AG08395 (cell line): ENCODE data around the gene PTPN7.
A peak's percentile ranks its signal among the peaks of the same experiment; 100 is the strongest.
"Not testable (repeated sequence)": the region's sequence is repeated elsewhere in the genome, so short reads cannot be mapped to it uniquely, and the experiment has no call there.

Experiments
- DNase-seq: peaks from one replicate; pipeline ENCODE4 v3.0.0; 2012; ENCODE audit warnings: mixed read lengths, low spot score

PTPN7 gene

GRCh38 chr1:202152399-202152798 is 8.0 kb downstream of the PTPN7 start:
- no peak for DNase-seq

DNA sequence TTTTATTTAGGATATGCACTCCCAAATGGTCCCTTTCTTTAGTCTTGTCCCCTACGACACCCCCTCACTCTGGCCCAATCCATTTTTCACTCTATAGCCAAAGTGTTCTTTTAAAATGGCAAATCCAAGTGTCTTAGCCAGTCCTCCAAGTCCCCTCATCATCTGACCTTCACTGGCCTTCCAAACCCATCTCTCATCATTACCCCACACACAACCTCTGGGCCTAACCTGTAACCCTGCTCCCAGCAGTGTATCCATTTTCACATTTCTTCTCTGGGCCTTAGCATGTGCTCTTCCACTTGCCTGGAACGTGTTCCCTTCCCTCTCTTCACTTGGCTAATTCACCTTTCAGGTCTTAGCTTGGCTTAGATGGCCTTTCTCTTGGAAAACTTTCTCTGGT is 9.4 kb downstream of the PTPN7 start:
- no peak for DNase-seq

GRCh38 chr1:202150602-202151001 is 9.8 kb downstream of the PTPN7 start:
- no peak for DNase-seq

GRCh38 chr1:202150187-202150586 is 10.2 kb downstream of the PTPN7 start:
- DNase-seq = no peak

DNA sequence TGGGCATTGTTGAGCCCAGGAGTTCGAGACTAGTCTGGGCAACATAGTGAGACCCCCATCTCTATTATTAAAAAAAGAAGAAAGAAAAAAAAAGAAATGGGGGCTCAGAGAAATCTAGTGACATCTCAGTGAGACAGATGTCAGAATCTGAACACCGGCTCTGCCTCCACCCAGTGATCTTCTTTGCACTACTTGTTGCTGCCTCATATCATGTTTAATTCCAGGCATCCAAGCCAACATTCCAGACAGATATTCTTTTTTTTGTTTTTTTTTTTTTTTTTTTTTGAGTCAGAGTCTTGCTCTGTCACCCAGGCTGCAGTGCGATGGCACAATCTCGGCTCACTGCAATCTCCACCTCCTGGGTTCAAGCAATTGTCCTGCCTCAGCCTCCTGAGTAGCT is 10.8 kb downstream of the PTPN7 start:
- peak; percentile 63 for DNase-seq

GRCh38 chr1:202148391-202148790 is 12.0 kb downstream of the PTPN7 start:
- DNase-seq = no peak

- DNase-seq = no peak
Observed at GRCh38 chr1:202146993-202147392, 13.4 kb downstream of the PTPN7 start.

- DNase-seq = no peak
Observed at GRCh38 chr1:202146279-202146678, 14.1 kb downstream of the PTPN7 start.

- not testable (repeated sequence) for DNase-seq
Observed at GRCh38 chr1:202145744-202146140, 14.7 kb downstream of the PTPN7 start.

GRCh38 chr1:202145068-202145743 is 15.2 kb downstream of the PTPN7 start:
- peak; percentile 21 for DNase-seq

- peak; percentile 76 for DNase-seq
Observed at GRCh38 chr1:202144402-202145067, 15.9 kb downstream of the PTPN7 start, which contains the start of gene ARL8A. TSS of gene ARL8A (minus strand) at chr1:202144737. CDS start at chr1:202144572, 165 bp downstream.

- peak; percentile 34 for DNase-seq
Observed at GRCh38 chr1:202143768-202144401, 16.5 kb downstream of the PTPN7 start.

GRCh38 chr1:202143011-202143767 is 17.2 kb downstream of the PTPN7 start:
- DNase-seq = peak; percentile 29

- DNase-seq = not testable (repeated sequence)
Observed at GRCh38 chr1:202141468-202141867, 18.9 kb downstream of the PTPN7 start.

DNA sequence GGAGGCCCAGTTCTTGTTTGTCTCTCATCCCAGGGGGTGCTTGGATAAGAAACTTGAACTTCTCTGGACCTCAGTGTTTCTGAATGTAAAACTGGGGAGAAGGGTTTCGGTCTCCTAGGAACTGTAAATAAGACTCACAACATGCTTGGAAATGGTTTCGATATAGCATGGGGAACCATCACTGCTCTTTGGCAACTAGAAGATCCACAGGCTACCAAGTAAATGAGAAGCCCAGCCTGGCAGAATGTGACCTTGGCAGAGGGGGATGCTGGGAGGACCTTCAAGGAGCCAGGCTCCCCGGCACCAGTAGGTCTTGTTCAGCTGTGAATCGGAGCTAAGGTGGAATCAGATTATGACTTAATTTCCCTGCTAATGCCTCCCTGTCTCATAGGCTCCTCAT is 19.6 kb downstream of the PTPN7 start:
- DNase-seq = no peak

DNA sequence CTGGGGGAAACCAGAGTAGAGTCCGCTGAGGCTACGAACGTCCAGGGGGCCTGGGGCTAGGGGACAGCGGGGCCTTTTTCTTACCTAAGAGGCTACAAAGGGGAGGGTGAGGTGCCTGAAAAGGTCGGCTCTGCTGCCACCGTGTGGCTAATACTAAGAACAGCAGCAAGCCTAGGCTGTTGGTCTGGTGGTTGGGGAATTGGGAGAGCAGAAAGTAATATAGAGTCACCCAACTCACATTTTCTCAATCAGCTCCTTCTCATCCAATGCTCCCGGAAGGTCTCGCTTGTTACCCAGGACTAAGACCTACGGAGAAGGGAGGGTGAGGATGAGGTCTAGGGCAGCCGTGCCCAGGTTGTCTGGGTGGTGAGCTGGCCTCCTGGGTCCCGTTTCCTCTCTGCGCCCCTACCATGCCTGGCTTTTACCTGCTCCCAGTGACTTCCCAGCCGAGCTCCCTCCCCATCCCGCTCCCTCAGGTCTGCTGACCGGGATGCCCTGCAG is 25.1 kb downstream of the PTPN7 start:
- DNase-seq = peak; percentile 91

GRCh38 chr1:202134645-202135172 is 25.7 kb downstream of the PTPN7 start:
- no peak for DNase-seq

GRCh38 chr1:202133989-202134388 is 26.4 kb downstream of the PTPN7 start:
- DNase-seq = no peak

DNA sequence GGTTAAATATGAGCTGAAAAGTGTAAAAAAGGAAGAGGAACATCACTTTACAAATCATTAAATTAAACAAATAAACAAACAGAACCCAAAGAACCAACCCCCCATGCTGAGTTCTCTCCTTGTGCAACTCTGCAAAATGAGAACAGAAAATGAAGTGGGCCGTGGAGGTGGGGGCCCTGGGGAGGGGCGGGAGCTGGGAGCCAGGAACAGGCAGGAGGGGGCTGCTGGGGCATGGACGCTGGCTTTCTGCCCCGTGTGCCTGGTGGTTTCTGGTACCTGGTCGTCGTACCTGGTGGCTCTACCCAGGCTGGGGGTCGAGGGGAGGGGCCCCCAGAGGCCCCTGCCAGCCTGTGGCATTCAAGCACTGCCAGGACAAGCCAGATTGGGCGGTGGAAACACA is 26.9 kb downstream of the PTPN7 start:
- DNase-seq = no peak

DNA sequence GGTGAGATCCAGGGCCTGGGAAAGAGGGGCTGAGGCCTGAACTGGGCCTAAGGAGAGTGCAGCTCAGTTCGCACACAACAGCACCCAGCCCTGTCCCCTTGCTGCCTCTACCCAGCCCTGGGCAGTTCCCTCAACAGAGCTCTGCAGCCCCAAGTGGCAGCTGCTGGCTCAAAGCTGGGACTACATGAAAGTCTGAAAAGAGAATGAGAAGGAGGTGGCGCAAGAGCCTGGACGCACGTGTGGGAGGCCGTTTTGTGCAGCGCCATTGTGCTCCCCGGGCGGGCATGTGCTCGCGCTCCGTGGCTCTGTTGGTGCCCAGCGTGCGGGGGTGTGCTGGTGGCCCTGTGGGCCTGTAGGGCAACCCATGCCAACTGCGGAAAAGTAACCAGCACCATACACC is 27.4 kb downstream of the PTPN7 start:
- DNase-seq = no peak

DNA sequence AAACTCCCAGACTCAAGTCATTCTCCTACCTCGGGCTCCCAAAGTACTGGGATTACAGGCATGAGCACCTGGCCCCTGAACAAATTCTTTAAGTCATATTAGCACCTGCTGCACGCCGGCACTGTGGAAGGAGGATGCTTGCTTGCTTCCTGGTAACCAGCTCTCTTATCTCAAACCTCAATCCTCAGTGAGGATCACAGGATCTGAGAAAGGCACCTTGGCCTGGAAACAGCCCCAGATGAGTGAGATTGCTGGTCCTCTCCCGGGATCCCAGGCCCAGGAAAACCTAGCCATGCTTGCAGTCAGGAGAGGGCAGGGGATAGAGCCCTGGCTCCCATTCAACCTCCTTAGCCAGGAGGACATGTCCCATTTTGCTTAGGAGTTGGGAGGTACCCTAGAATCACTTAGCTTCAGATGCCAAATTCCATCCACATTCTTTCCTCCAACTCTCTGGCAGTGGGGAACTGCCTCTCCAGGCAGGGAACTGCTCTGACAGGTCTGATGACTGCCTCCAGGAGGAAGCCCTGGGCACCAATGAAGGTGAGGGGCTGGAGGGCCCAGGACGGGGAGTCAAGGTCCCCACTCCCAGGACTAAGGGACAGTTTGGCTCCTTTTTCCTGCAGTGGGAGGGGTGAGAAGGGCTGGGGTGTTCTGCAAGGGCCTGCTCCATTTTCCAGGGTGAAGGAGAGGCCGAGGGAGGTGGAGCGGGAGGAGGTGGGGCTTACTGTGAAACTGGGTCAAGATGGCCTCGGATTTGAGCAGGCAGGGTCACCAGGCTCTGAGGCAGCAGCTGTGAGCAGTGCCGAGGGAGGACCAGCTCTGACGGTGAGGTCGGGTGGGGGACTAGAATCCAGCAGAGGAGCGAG is 28.2 kb downstream of the PTPN7 start:
- DNase-seq = peak; percentile 39
